Hindlimb muscle (tissue), 1 donor: ENCODE data around the gene ATG10. TPM values are rescaled to one million over a fixed set of nuclear protein-coding genes. Genes with fewer than 3 reads are reported as not detected.
"Not testable (repeated sequence)": the region's sequence is repeated elsewhere in the genome, so short reads cannot be mapped to it uniquely, and the experiment has no call there.

Experiments
- DNase-seq: peaks from one replicate; pipeline ENCODE4 v3.0.0-alpha.2; 2013
- polyA plus RNA-seq: library from polyadenylated mRNA; unstranded; fragments of 120-200 nt; gene quantifications from one replicate; pipeline ENCODE4 v1.2.1, GENCODE V29; 2013; ENCODE audit not compliant: insufficient read length

ATG10 gene
- polyA plus RNA-seq, 1 donor, result 5.9 TPM

DNA sequence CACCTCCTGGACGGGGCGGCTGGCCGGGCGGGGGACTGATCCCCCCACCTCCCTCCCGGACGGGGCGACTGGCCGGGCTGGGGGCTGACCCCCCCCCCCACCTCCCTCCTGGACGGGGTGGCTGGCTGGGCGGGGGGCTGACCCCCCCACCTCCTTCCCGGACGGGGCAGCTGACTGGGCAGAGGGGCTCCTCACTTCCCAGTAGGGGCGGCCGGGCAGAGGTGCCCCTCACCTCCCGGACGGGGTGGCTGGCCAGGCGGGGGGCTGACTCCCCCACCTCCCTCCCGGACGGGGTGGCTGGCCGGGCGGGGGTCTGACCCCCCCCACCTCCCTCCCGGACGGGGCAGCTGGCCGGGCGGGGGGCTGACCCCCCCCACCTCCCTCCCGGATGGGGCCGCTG is 11.3 kb downstream of the ATG10 start:
- DNase-seq, result not testable (repeated sequence)

DNA sequence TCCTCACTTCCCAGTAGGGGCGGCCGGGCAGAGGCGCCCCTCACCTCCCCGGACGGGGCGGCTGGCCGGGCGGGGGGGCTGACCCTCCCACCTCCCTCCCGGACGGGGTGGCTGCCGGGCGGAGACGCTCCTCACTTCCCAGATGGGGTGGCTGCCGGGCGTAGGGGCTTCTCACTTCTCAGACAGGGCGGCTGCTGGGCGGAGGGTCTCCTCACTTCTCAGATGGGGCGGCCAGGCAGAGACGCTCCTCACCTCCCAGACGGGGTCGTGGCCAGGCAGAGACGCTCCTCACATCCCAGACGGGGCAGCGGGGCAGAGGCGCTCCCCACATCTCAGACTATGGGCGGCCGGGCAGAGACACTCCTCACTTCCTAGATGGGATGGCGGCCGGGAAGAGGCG is 11.7 kb downstream of the ATG10 start:
- DNase-seq, result not testable (repeated sequence)

DNA sequence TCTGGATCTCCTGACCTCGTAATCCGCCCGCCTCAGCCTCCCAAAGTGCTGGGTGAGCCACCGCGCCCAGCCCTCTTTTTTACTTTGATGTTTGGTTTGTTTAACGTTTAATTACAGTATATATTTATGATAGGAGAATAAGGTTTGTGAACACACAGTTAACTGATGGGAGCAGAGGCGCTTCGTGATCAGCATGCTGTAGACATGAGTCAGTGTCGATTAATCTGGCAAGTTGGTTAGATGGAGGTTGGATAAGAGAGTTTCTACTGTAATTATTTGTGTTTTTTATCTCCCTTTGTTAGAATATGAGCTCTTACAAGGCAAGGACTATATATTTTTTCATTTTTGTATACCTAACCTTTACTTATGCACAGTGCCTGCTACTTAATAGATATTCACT is 14.3 kb downstream of the ATG10 start:
- DNase-seq, result no peak

DNA sequence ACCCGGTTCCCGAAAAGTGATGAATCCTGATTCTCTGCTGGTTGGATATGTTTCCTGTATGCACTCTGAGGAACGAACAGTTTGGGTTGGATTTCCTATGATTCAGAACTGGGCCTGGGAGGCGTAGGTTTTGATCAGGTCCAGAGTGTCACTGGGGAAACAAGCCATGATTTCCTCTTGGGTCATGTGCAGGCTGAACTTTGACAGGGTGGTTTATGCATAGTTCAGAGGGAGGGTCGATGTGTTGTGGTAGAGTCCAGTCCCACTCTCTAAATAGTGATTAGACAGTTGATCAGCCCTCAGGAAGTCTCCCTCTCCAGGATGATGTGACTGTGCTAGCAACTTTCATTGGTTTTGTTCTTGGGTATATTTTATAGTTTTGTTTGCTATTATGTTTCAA is 17.4 kb downstream of the ATG10 start:
- no peak for DNase-seq

DNA sequence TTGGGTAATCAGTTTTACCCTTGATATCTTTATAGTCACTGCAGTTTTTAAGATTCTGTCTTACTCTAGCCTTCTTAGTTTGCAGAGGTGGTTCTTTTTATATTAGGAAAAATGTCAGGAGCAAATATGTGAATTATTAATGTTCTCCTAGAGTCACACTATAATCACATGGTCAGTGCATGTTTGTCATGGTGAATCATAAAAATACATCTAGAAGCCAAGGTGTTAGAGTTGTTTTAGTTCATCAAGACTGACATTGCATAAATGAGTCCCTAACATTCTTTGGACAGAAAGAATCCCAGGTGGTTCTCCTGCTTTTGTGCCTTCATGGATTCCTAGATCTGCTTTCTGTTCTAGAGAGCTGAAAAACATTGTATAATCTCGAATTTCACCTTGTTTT is 22.9 kb downstream of the ATG10 start:
- no peak for DNase-seq

DNA sequence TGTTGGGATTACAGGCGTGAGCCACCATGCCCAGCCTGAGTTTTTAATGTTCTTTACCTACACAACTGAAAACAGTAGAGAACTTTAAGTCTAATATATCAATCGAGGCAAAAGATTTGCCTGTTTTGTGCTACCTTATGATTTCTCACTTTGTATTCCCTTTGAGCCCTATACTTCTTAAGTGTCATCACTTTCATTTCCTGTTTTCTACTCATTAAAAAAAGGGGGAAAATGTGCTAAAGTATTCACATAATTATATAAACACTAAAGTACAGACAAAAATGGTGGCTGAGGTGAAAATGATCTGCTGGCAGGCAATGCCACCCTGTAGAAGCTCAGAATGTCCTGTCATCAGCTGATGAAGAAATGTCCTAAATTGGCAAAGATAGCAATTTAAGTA is 23.6 kb downstream of the ATG10 start:
- DNase-seq, result no peak

DNA sequence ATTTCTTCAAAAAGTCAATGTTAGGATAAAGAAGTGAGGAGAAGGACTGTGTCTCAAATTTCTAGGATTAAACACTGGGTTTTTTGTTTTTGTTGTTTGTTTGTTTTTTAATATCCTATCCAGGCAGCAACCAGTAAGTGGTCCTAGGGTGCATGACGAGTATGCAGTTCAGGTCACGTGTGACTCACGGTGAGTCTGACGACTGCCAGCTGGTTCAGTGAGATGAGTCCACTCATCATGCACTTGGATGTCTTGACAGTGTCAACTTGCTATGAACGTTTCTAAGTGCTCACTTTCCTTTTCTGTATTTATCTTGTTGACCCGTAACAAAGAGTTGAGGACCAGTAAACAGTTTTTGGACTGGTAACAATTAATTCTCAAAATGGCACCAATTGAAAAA is 32.7 kb downstream of the ATG10 start:
- DNase-seq, result no peak

DNA sequence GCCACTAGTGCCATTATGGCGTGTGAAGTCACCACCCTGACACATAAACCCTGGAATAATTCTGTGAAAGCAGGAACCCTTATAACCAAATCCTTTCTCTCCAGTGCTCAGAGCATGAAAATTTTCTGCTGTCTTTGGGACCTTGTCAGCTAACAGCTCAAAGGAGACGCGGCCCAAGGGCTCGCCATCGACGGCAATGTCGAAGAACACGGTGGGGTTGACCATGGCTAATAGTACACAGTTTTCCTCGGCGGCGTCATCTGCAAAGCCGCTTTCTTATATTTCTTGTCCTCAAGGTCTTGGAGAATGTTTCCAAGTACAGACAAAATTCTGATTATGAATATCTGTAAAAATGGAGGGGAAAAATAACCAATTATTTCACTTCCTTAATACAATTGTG is 38.0 kb downstream of the ATG10 start:
- not testable (repeated sequence) for DNase-seq

DNA sequence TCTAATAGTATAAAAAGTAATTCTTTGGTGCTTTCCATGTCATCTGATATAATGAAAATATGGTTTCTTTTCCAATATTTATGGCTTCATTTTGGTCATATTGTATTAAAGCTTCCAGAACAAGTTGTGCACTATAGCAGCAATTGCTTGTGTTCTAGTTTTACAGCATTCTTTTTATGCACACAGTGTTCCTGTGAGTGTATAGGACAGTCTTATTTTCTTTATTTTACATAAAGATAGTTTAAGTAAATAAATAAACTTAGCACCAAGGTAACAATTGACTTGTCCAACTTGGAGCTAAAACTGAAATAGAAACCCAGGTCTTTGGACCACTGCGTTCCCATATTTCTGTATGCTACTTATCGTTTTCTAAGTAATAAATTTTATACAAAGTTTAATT is 38.9 kb downstream of the ATG10 start:
- no peak for DNase-seq

DNA sequence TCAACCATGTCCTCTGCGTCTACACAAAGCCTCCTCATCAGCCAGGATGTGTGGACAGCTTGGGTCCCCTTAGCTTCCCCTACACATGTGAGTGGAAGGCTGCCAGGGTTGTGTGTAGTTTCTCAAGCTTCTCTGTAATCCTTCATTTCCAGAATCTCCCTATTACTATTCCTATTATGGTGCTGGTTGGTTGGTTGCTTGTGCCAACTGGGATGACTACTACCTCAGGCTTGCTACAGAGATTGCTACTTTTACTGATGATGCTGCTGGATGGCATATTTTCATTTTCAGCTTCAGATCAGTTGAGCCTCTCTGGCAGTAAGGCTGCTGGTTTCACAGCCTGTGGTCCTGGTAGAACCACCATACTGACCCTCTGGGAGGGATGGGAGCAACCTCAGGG is 39.9 kb downstream of the ATG10 start:
- no peak for DNase-seq

DNA sequence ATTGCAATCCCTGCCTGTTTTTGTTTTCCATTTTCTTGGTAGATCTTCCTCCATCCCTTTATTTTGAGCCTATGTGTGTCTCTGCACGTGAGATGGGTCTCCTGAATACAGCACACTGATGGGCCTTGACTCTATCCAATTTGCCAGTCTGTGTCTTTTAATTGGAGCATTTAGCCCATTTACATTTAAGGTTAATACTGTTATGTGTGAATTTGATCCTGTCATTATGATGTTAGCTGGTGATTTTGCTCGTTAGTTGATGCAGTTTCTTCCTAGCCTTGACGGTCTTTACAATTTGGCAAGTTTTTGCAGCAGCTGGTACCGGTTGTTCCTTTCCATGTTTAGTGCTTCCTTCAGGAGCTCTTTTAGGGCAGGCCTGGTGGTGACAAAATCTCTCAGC is 42.8 kb downstream of the ATG10 start:
- not testable (repeated sequence) for DNase-seq

DNA sequence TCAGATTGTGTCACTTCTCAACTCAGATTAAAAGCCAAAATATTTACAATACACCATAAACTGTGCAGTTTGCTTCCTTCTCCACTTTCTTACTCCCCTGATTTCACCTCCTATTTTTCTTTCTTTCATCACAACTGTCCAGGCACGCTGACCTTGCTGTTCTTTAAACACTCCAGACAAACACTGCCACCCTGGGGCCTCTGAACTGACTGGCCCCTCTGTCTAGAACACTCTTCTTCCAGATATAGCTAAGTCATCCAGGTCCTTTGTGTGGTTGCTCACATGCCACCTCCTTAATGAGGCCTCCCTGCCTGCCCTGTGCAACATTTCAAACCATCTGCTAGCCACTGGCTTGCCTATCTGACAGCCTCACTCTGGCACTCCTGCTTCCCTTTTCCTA is 46.6 kb downstream of the ATG10 start:
- DNase-seq, result no peak

DNA sequence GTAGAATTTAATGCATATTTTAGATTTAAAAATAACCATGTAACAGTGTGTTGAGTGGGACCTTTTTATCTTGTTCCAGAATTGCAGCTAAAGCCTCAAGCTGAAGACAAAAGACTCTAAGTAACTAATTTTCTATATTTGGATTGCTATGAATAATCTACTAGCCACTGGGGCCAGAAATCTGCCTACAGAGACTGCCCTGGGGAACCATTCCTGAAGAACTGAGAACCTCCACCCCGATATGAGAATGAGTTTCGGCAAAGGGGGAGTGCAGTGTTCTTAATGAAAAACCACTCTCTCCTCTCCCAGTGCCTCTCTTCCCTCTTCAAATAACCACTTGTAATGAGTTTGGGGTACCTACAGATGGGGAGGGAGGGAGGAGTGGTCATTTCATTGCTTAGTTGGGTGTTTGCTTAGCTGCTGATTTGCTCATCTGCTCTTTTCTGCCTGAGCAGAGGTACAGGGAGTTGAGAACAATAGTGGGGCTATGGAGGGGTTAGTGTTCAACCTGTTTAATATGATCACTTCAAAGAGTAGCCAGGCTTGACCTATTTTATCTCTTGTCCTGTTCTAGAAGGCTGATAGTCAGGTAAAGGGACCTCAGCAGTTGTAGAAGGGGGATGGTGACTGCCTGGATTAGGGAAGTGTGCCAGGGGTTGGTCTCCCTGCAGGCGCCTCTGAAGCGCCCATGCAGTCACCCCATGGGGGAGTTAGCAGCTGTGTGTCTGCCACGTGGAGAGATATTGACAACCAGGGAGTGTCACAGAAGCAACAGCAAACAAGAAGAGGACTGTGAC is 47.7 kb downstream of the ATG10 start:
- DNase-seq, result no peak

DNA sequence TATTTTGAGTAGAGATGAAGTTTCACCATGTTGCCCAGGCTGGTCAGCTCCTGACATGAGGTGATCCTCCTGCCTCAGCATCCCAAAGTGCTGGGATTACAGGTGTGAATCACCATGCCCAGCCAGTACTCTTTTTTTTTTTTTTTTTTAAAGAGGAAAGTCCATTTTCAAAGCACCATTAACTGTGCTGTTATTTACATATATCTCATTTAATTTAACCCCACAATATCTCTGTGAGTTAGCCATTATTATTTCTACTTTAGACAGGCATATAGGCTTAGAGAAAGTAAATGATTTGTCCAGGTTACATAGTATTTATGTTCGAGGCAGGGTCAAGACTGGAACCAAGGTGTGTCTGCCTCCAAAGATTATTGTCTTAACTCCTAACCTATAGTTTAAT is 50.7 kb downstream of the ATG10 start:
- DNase-seq, result no peak

DNA sequence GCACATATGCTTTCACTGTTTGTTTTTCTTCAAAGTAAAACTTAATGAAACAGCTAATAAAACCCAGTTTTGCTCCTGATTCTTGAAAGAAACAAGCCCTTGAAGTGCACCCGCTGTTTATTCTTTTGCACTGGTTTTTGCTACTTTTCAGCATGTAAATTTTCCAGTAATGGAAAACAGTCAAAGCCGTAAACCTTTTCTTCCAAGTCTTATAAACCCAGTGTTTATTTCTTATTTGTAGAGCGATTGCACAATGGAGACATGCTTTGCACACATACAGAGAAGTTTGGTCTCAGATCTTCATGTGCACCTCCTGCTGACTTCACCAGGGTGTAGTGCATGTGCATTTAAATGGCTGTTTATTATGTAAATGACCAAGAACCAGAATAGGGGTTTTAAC is 51.8 kb downstream of the ATG10 start:
- DNase-seq, result no peak

DNA sequence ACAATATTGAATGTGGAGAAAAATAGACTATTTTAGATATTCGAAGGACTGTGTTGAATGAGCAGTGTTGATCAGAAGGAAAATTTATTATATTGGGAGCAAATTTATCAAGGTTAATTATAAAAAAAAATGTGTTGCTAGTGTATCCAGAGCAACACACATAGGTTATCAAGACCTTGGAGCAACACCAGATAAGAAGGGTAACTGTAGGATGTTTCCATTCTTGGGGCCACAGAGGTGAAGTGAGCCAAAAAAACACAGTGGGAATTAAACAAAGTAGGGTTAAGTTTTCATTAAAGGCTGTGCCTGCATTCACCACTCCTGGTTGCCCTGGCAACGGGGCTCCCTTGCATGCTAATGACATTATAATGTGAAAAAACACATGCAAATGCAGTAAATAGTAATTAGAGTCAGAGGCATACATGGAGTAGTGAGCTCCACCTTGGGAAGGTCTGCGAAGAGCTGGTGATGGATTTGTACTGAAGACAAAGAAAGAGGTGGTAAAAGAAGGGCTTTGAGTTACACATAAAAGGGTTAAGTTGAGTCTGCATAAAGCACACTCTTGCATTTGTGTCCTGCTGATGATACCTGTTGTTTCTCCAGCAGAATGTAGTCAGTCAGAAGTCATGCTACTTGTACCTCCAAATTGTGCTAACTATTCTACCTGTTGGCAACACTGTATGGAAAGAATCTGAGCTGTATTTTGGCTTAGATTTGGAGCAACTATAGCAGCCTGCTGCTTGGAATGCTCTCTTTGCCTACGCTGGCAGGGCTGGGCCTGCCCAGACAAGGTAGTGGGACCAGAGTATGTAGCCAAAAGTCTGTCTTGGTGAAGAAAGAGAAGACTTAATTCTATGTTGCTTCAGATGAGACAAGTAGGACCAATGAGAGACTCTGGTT is 59.6 kb downstream of the ATG10 start:
- no peak for DNase-seq

DNA sequence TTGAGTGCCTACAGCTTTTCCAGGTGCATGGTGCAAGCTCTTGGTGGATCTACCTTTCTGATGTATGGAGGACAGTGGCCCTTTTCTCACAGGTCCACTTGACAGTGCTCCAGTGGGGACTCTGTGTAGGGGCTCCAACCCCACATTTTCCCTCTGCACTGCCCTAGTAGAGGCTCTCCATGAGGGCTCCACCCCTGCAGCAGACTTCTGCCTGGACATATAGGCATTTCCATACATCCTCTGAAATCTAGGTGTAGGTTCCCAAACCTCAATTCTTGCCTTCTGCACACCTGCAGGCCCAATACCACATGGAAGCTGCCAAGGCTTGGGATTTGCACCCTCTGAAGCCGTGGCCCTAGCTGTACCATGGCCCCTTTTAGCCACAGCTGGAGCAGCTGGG is 71.1 kb downstream of the ATG10 start:
- DNase-seq, result not testable (repeated sequence)

DNA sequence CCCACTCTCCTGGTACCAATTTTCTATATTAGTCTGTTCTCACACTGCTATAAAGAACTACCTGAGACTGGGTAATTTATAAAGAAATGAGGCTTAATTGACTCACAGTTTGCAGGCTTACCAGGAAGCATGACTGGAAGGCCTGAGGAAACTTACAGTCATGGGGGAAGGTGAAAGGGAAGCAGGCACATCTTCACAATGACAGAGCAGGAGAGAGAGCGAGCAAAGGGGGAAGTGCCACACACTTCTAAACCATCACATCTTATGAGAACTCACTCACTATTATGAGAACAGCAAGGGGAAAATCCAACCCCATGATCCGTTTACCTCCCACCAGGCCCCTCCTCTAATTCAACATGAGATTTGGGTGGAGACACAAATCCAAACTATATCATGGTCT is 72.2 kb downstream of the ATG10 start:
- no peak for DNase-seq

DNA sequence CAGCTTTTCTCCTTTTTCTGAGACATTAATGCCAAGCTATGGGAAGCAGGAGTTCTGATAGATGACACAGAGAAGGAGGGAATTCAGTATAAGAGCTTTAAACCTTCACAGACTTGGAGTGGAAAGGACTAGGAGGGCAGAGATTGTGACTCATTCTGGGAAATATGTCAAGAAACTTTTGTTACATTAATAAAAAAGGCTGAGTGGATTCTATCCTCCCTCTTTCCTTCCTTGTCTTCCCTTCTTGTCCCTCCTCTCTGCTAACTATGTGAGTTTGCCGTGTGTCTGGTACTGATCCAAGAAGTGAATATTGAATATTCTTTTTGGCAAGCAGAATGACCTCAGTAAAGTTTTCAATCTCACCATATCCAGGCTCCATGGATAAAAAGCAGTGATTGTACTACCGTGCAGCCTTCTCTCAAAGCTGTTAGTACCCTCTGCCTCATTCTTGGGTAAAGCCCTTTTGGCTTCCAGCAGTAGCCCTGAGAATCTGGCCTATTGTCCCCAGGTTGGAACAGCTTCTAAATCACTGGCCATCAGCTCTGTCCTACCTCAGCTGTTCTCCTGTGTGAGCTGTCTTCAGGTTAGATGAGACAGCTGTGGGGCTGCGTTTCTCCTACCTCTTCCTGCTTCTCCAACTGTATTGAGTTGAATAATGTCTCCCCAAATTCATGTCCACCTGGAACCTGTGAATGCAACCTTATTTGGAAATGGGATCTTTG is 73.9 kb downstream of the ATG10 start:
- peak; percentile 43 for DNase-seq

DNA sequence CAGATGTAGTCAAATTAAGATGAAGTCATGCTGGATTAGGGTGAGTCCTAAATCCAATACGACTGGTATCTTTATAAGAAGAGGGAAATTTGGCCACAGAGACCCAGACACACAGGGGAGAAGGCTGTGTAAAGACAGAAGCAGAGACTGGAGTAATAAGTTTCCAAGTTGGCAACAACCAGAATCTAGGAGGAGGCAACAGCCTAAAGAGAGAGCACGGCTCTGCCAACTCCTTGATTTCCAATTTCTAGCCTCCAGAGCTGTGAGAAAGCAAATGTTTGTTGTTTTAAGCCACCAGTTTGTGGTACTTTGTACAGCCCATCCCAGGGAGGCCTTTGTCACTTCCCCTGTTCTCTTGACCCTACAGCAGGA is 74.4 kb downstream of the ATG10 start:
- no peak for DNase-seq

DNA sequence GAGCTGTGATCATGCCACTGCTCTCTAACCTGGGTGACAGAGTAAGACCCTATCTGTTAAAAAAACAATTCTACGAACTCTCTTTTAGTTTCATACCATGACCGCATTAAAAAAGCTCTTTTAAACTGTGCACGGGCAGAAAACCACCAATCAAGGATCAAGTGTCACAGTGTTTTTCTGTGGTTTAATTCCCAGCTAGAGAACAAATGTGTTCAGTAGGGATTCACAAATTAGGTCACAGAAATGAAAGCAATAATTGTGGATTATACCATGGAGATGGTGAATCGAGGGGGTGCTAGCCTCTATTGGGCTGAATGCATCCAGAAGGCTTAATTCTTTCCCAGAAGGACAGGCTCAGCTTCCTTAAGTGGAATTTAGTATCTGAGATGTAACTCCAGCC is 79.1 kb downstream of the ATG10 start:
- no peak for DNase-seq

DNA sequence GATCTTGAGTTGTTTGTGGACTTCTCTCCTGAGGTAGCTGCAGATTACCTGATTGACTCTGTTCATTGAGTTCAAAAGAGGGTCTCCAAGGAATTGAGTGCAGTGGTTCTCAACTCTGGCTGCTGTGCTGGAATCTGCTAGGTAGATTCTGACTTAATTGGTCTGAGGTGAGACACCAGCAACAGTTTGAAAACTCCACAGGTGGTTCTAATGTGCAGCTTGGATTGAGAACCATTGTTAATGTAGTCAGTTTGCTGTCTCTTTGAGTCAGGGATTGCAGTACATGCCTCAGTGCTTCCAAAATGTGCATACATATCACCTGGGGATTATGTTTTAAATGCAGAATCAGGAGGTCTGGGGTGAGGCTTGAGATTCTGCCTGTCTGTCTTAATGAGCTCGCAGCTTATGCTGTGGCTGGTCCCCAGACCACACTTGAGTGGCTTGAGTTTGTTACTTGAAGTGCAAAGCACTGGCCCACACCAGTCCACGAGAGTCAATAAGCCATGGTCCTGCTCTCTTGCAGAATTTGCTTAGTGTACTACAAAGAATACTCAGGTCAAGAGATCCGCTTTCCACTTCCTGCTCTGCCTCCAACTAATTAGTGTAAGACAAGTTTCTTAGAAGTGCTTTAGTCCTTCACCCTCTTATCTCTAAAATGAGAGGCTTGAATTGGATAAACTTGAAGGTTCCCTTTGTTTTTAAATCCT is 82.3 kb downstream of the ATG10 start:
- DNase-seq, result no peak

DNA sequence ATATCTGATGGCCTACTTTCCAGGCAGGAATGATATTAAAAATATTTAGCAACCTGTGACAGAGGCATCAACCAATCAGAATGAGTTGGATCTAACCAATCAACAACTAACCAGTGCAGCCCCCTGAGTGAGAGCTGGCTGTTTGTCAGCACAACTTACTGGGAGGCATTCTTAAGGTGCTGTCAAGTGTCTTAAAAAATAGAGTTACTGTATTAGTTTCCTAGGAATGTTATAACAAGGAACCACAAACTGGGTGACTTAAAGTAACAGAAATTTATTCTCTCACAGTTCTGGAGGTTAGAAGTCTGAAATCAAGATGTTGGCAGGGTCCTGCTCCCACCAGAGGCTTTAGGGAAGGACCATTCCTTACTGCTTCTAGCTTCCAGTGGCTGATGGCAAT is 85.2 kb downstream of the ATG10 start:
- no peak for DNase-seq
